GM19023 (cell line): ENCODE measurements around the gene FHIT.
"Not testable (repeated sequence)": the region's sequence is repeated elsewhere in the genome, so short reads cannot be mapped to it uniquely, and the experiment has no call there.

Experiments used
- ATAC-seq: cut with Tn5 transposase; IDR thresholded peaks from one replicate; pipeline ENCODE4 v1.9.1; 2021; ENCODE audit warnings: mild to moderate bottlenecking, moderate library complexity; ENCODE audit not compliant: unreplicated experiment

The FHIT gene

GRCh38 chr3:60948488-60948887 lies 302.8 kb downstream of the FHIT start:
- no peak for ATAC-seq

- ATAC-seq = no peak
These were observed 315.5 kb downstream of the FHIT start for GRCh38 chr3:60935709-60936108.

GRCh38 chr3:60933824-60934223 lies 317.4 kb downstream of the FHIT start:
- ATAC-seq = no peak

- ATAC-seq = no peak
These were observed 318.6 kb downstream of the FHIT start for GRCh38 chr3:60932643-60933042.

- no peak for ATAC-seq
These were observed 319.1 kb downstream of the FHIT start for GRCh38 chr3:60932170-60932569.

- no peak for ATAC-seq
These were observed 319.8 kb downstream of the FHIT start for GRCh38 chr3:60931452-60931851.

GRCh38 chr3:60920519-60920918 lies 330.7 kb downstream of the FHIT start:
- no peak for ATAC-seq

GRCh38 chr3:60919296-60919695 lies 332.0 kb downstream of the FHIT start:
- ATAC-seq = no peak

GRCh38 chr3:60917141-60917540 lies 334.1 kb downstream of the FHIT start:
- no peak for ATAC-seq

GRCh38 chr3:60916546-60916945 lies 334.7 kb downstream of the FHIT start:
- no peak for ATAC-seq

GRCh38 chr3:60913474-60913873 lies 337.8 kb downstream of the FHIT start:
- ATAC-seq = no peak

- ATAC-seq = no peak
These were observed 338.4 kb downstream of the FHIT start for GRCh38 chr3:60912876-60913275.

- ATAC-seq = no peak
These were observed 339.1 kb downstream of the FHIT start for GRCh38 chr3:60912142-60912541.

GRCh38 chr3:60909526-60909925 lies 341.7 kb downstream of the FHIT start:
- ATAC-seq = no peak

GRCh38 chr3:60906283-60906682 lies 345.0 kb downstream of the FHIT start:
- no peak for ATAC-seq

- ATAC-seq = no peak
These were observed 352.9 kb downstream of the FHIT start for GRCh38 chr3:60898321-60898720.

- no peak for ATAC-seq
These were observed 357.3 kb downstream of the FHIT start for GRCh38 chr3:60893946-60894345.

GRCh38 chr3:60890226-60890625 lies 361.0 kb downstream of the FHIT start:
- ATAC-seq = no peak

- ATAC-seq = not testable (repeated sequence)
These were observed 362.3 kb downstream of the FHIT start for GRCh38 chr3:60888952-60889351.

GRCh38 chr3:60887574-60887973 lies 363.7 kb downstream of the FHIT start:
- no peak for ATAC-seq

- no peak for ATAC-seq
These were observed 364.7 kb downstream of the FHIT start for GRCh38 chr3:60886518-60886917.

- no peak for ATAC-seq
These were observed 367.2 kb downstream of the FHIT start for GRCh38 chr3:60884005-60884404.

GRCh38 chr3:60877188-60877587 lies 374.1 kb downstream of the FHIT start:
- ATAC-seq = no peak

GRCh38 chr3:60870396-60870795 lies 380.9 kb downstream of the FHIT start:
- no peak for ATAC-seq
